ENCODE measurements around the gene TAF1D.

- TF ChIP-seq CTCF (IDR thresholded peaks at IDR 0.05; ENCODE audit: insufficient read depth, low read length, poor library complexity, severe bottlenecking), result no peak
- no peak for TF ChIP-seq EZH2phosphoT487 (conservative IDR thresholded peaks at IDR 0.05; ENCODE audit: low read length)
These were observed 20.8 kb downstream of the TAF1D start for GRCh38 chr11:93720522-93720921.
